CD4-positive, alpha-beta T cell treated with Interleukin-4 for 4 hours (primary cell): ENCODE results near the gene NPTN.
"Not testable (repeated sequence)": the region's sequence is repeated elsewhere in the genome, so short reads cannot be mapped to it uniquely, and the experiment has no call there.

Experiments
- DNase-seq: peaks from one replicate; pipeline ENCODE4 v3.0.0-alpha.2; 2020

NPTN gene

DNA sequence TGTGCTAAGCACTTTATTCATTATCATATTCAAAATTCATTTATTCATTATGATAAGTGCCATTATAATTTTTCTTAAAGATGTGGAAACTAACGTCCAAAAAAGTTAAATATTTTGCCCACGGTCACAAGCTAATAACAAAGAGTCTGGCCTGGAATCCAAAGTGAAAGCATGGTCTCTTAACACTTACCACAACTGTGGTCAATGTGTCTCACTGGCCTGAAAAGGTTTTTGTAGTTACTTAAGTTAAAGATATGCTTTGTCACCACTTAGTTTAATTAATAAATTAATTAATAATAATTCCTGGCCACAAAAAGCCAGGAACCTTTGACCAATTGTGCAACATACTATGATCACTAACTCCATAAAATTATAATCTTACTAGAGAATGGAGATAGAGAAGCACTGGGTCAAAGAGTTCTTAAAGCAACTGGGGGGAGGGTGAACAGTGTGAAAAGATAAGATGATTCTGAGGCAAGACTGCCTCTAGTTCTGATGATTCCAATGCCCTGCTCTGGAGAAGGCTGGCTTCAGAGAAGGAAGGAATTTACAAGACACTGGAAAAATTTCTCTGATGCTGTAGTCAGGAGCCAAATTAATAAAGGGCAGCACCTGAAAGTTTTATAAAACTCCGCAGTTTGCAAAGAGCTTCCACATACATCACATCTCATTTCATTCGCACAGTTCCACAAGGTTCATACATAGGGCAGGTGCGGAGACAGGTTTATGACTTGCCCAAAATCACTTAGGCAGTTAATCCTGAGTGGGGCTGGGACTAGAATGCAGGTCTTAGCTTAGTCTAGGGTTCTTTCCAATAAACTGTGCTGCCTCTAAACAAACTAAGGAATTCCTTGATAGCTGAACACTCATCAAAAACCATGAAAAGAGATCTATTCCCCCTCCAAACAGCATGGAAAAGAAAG lies 32.5 kb downstream of the NPTN start:
- DNase-seq = no peak

- no peak for DNase-seq
These were observed 33.3 kb downstream of the NPTN start for GRCh38 chr15:73599934-73600333.

GRCh38 chr15:73598530-73599160 lies 34.5 kb downstream of the NPTN start:
- no peak for DNase-seq

GRCh38 chr15:73597036-73597638 lies 36.1 kb downstream of the NPTN start:
- no peak for DNase-seq

GRCh38 chr15:73596174-73596573 lies 37.0 kb downstream of the NPTN start:
- DNase-seq = no peak

DNA sequence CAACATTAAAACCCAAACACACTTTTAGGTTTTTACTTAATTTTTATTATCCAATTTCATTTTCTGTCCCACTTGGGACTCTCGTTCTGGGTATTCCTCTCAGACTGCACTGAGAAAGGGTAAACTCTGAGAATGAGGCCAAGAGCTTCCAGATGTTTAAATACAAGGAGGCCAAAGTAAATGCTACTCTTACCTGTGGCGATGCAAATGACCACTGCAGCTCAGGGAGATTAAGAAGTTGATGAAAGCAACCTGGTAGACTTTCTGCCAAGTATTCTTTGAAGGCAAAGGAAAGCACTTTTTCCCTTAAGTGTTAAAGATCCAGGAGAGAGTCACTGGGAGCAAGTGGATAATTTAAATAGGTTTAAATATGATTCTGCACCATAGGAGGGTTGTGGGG lies 39.1 kb downstream of the NPTN start:
- DNase-seq = no peak

DNA sequence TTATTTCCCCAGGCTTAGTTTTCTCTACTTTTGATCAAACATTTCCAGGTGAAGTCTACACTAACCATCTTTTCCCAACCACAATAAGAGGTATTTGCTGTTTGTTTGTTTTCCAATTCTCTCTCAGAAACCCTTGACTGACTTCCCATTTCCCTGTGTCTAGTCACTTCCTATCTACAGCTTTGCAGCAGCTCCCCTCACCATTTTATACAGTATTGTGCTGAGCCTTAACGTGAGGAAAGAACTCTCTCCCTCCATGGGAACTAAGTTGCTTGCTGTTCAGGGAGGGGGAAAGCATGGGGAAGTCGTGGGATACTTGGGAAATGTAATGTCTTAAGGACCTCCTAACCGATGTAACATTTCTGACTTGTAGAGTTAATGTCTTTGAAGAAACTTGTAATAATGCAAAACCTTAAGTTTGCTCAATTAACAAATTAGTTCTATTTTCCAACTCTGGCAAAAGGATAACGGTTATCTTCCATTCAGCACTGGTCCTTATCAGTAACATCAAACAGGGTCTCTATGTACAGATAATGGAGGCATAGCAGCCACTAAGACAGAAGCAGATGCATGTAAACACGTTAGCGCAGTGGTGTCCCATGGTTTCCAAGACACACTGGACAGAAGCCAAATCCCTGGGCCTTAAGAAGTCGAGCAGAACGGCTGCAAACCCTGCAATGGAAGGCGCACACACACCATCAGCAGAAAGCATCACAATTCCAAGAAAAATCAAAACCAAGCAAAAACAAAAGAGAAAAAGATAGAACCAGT lies 39.7 kb downstream of the NPTN start:
- no peak for DNase-seq

DNA sequence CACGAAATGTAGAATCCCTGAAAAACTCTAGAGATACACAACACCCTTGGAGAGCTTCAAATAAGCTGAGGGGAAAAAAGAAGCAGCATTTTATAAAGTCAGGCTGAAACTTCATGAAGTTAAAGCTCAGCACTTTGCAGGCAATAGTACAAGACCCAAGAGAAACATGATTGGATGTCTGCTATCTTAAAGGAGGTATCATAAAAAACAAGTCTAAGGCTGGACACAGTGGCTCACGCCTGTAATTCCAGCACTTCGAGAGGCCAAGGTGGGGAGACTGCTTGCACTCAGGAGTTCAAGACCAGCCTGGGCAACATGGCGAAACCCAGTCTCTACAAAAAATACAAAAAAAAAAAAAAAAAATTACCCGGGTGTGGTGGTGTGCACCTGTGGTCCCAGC lies 42.9 kb downstream of the NPTN start:
- no peak for DNase-seq

GRCh38 chr15:73589766-73590165 lies 43.4 kb downstream of the NPTN start:
- DNase-seq = no peak

GRCh38 chr15:73585871-73586654 lies 47.1 kb downstream of the NPTN start:
- no peak for DNase-seq

GRCh38 chr15:73584699-73585420 lies 48.3 kb downstream of the NPTN start:
- DNase-seq = no peak

- no peak for DNase-seq
These were observed 49.6 kb downstream of the NPTN start for GRCh38 chr15:73583544-73583943.

- DNase-seq = no peak
These were observed 50.3 kb downstream of the NPTN start for GRCh38 chr15:73582851-73583379.

GRCh38 chr15:73578026-73578425 lies 55.2 kb downstream of the NPTN start:
- DNase-seq = no peak

- not testable (repeated sequence) for DNase-seq
These were observed 55.6 kb downstream of the NPTN start for GRCh38 chr15:73577593-73577992.

GRCh38 chr15:73575636-73576247 lies 57.4 kb downstream of the NPTN start:
- no peak for DNase-seq

GRCh38 chr15:73573572-73573971 lies 59.6 kb downstream of the NPTN start:
- no peak for DNase-seq

- DNase-seq = no peak
These were observed 60.2 kb downstream of the NPTN start for GRCh38 chr15:73573037-73573436.

DNA sequence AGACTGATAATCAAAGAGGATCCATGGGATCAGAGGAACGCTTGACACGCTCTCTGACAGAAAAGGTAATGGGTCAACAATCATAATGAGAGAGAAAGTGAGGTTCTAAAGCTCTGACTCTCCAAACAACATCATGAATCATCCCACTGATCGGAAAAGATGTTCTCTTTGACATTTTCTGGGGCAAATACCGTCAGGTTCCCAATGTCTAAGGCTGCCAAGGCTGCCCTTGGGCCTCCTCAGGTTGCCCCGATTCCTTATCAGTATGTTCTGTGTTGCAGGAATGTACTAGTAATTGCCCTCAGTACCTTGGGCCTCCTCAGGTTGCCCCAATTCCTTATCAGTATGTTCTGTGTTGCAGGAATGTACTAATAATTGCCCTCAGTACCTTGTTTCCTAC lies 60.9 kb downstream of the NPTN start:
- no peak for DNase-seq

GRCh38 chr15:73571346-73571745 lies 61.8 kb downstream of the NPTN start:
- DNase-seq = no peak
